Keratinocyte (primary cell): Measurements from ENCODE around the gene RICTOR.

Source experiments
- CTCF ChIP-seq, 3 experiments: IDR thresholded peaks in 1 of 3; conservative IDR thresholded peaks in 1 of 3; optimal IDR thresholded peaks in 1 of 3; 2 replicates in 2 of 3; 3 replicates in 1 of 3; pipeline versions ENCODE3 to v1.5.1; 2011; ENCODE audit warnings: low read length in 3 of 3, mild to moderate bottlenecking in 3 of 3, moderate library complexity in 2 of 3, control low read depth in 1 of 3, inconsistent platforms in 1 of 3; ENCODE audit not compliant: insufficient read depth in 2 of 3; ENCODE audit errors: extremely low read depth in 1 of 3
- EZH2 ChIP-seq: IDR thresholded peaks from one replicate; pipeline ENCODE4 v1.6.1; 2012; ENCODE audit warnings: inconsistent platforms, mild to moderate bottlenecking, low read length, moderate library complexity

GRCh38 chr5:39062530-39062929 is 11.7 kb downstream of the RICTOR start:
- TF ChIP-seq CTCF (optimal IDR thresholded peaks at IDR 0.05 in 1 of 3, IDR thresholded peaks at IDR 0.05 in 1 of 3, conservative IDR thresholded peaks at IDR 0.05 in 1 of 3; ENCODE audit: extremely low read depth in 1 of 3, insufficient read depth in 2 of 3, low read length in 3 of 3) (no peak), EZH2 (no peak)
